ENCODE data around the gene STK32C.

STK32C gene

DNA sequence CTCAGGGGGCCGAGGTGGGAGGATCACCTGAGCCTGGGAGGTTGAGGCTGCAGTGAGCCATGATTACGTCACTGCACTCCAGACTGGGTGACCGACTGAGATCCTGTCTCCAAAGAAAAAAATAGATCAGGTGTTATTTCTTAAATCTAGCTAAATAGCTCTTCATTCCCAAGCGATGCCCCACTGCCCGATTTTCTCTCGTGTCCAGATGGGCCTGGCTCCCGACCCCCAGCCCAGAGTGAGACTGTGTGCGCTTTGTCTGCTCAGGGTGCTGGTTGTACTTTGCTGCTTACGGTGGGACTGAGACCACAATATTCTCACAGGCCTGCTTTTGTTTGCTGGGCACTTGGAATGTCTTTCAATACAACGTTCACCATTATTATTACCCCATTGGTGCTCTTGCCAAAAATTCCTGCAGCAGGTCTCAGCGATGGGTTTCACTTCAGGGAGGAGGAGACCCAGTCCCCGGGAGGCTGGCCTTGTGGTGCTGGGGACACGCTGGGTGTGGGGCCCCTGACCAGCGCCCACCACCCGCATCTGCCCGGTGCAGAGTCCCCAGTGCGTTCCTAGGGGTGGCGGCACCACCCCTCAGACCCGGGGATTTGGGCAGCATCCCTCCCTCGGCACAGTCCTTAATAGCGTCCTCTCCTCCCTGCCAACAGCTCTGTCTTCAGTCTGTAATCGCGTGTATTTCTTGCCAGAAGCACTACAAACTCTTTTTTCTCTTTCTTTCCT lies 141.4 kb downstream of the STK32C start:
- no peak for DNase-seq (ENCODE audit: low spot score)
- TF ChIP-seq, protein P1, sequence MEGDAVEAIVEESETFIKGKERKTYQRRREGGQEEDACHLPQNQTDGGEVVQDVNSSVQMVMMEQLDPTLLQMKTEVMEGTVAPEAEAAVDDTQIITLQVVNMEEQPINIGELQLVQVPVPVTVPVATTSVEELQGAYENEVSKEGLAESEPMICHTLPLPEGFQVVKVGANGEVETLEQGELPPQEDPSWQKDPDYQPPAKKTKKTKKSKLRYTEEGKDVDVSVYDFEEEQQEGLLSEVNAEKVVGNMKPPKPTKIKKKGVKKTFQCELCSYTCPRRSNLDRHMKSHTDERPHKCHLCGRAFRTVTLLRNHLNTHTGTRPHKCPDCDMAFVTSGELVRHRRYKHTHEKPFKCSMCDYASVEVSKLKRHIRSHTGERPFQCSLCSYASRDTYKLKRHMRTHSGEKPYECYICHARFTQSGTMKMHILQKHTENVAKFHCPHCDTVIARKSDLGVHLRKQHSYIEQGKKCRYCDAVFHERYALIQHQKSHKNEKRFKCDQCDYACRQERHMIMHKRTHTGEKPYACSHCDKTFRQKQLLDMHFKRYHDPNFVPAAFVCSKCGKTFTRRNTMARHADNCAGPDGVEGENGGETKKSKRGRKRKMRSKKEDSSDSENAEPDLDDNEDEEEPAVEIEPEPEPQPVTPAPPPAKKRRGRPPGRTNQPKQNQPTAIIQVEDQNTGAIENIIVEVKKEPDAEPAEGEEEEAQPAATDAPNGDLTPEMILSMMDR (IDR thresholded peaks at IDR 0.05; ENCODE audit: borderline replicate concordance, control extremely low read depth, extremely low read depth, insufficient read depth, missing control alignments) = no peak
- in situ Hi-C loops (cut with MboI; ENCODE audit: low sequenced_read_pairs, unreplicated experiment) = no loop called here

DNA sequence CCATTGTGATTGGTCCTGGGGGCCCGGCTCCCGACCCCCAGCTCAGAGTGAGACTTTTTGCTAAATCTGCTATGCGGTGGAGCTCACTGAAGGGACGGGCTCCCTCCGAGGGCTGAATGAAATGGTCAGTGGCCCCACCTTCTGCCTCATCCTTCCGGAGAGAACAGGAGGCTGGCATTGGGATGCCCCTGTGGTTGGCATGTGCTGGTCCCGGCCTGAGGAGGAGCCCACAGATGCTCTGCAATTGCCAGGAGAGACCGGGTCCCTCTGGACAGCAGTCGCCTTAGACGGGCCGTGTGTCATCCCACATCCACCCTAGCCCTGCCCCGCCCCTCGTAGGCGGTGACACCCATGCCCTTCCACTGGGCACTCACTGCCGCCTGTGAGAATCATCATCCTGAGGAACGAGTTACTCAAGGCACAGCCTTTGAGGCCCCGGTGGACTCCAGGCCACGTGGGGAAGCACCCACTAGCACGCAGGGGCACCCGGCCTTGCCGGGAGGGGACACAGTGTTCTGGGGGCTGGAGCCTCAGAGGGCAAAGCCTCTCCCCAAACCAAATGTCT lies 142.3 kb downstream of the STK32C start:
- no peak for DNase-seq (ENCODE audit: low spot score)
- TF ChIP-seq, protein P1 (IDR thresholded peaks at IDR 0.05; ENCODE audit: borderline replicate concordance, control extremely low read depth, extremely low read depth, insufficient read depth, missing control alignments) = no peak
- in situ Hi-C loops (cut with MboI; ENCODE audit: low sequenced_read_pairs, unreplicated experiment) = no loop called here

GRCh38 chr10:132164761-132165278 lies 142.9 kb downstream of the STK32C start:
- in situ Hi-C loops (cut with MboI; ENCODE audit: low sequenced_read_pairs, unreplicated experiment) = no loop called here

DNA sequence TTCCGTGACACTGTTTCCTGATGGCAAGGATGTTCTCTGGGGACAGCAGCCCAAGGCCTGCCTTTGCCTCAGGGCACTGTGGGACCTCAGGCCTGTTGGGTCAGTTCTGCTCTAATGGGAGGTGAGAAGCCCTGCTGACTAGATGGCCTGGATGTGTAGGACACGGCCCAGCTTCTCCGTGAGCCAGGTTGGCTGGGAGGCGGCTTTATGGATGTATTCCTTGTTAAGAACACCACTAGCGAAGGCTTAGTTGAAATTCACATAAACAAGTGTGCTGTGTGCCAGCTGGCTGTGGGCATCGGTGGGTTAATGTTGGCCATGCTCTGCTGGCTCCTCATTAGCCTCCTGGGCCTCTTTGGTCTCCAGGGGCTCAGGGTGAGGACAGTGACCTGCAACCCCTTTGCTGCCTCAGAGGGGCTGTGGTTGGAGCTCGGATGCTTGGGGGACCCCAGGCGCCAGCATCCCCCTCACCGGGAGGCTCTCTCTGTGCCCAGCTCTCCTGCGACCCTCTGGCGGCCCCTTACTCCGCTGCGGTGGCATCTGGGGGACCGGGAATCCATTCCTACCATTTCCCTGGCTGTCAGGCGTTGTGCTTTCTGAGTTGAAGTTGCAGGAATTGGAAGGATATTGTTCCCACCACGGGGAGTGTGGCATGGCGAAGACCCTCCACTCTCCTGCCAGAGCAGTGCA lies 143.8 kb downstream of the STK32C start:
- TF ChIP-seq, protein P1 (IDR thresholded peaks at IDR 0.05; ENCODE audit: borderline replicate concordance, control extremely low read depth, extremely low read depth, insufficient read depth, missing control alignments) = no peak
- in situ Hi-C loops (cut with MboI; ENCODE audit: low sequenced_read_pairs, unreplicated experiment) = no loop called here
- no peak for DNase-seq (ENCODE audit: low spot score)

More at GRCh38 chr10:132164761-132165278, 142.9 kb downstream of the STK32C start:
- TF ChIP-seq, protein P1 (IDR thresholded peaks at IDR 0.05; ENCODE audit: borderline replicate concordance, control extremely low read depth, extremely low read depth, insufficient read depth, missing control alignments) = no peak
- no peak for DNase-seq (ENCODE audit: low spot score)

GRCh38 chr10:132163278-132163765 lies 144.4 kb downstream of the STK32C start:
- peak; percentile 62 for DNase-seq (ENCODE audit: low spot score)
- TF ChIP-seq, protein P1 (IDR thresholded peaks at IDR 0.05; ENCODE audit: borderline replicate concordance, control extremely low read depth, extremely low read depth, insufficient read depth, missing control alignments) = no peak
- in situ Hi-C loops (cut with MboI; ENCODE audit: low sequenced_read_pairs, unreplicated experiment) = no loop called here

DNA sequence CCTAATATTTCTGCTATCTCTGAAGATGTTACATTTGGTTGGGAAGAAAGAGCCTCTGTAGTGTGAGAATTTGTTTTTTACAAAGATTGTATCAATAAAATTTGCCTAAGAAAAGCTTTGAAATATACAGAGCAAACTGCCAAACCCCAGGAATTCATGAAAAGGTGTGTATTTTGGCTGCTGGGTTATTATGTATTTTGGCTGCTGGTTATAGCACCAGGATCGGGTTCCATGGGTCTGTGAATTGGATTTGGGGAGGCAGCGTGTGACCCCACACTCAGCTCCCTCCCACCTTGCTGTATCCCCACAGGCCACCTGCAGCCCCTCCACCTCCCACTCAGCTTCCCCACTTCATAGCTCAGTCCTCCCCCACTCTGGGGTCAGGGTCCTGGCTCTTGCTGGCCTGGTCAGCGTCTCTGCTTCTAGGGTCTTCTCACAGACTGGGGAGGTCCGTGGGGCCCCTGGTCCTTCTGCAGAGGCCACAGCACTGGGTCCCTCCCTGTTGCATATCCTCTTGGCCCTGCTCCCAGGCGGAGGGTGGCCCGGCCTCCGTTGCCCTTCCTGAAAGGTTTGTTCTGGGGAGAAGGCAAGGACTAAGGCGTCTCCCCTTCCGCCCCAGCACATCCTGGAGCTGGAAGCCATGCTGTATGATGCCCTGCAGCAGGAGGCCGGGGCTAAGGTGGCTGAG lies 145.0 kb downstream of the STK32C start:
- TF ChIP-seq, protein P1 (IDR thresholded peaks at IDR 0.05; ENCODE audit: borderline replicate concordance, control extremely low read depth, extremely low read depth, insufficient read depth, missing control alignments) = no peak
- in situ Hi-C loops (cut with MboI; ENCODE audit: low sequenced_read_pairs, unreplicated experiment) = no loop called here
- DNase-seq (ENCODE audit: low spot score) = no peak

Data from GM13976 (cell line).